ENCODE results near the gene TNIK.
"Not testable (repeated sequence)": the region's sequence is repeated elsewhere in the genome, so short reads cannot be mapped to it uniquely, and the experiment has no call there.

TNIK gene

GRCh38 chr3:171248426-171249111 lies 211.6 kb downstream of the TNIK start:
- no peak for DNase-seq

DNA sequence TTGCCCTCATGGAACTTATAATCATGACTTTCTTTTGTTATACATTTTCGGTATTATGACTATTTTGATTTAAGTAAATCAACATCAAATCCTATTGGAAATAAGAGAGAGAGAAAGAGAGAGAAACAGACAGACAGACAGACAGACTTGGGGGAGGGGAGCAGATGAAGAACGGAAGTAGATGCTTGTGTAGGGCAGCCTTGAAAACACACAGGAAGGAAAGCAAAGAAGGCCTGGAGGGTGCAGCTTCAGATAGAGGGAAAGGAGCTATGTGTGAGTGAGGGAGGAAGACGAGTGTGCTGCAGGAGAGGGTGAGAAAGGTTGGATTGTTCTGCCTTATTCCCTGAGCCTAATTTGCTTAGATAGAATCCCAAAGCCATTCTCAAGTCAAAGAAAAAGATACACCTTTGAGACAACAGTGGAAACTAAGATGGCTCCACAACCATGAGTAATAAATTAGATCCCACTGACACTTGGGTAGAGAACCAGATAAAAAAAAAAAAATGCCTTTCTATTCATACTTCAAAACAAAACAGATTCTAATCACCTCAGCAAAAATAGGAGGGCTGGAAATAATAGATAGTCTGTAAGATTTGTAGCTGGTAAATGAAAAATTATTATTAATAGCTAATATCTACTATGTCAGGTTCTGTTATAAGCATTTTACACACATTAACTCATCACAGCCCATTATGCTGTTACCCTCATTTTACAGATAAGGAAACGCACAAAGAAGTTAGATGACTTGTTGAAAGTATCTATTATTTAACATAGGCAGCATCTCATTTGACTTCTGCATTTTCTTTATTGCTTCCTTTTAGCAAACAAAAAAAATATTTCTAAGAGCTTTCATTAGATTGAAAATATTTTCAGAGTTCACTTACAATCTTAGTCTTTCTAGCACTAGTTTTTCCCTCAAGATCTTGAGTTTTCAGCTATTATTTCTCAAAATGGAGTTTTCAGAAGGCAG lies 214.1 kb downstream of the TNIK start:
- DNase-seq, result no peak

DNA sequence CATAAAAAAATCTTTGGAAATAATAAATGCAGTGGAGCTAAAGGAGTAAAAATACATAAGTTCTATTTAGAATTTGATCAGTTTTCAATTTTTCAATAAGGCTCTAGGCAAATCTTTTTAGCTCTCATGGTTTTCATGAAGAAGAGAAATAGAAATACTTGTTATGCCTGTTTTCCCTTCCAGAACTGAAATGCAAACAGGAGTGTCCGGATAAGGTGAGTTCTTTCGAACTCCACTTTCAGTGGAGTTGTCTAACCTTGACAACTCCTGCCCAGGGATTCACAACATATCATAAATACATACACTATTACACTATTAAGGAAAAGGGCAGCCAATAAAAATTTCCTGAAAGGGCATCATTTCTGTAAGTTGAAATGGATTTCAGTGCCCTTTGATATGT lies 217.3 kb downstream of the TNIK start:
- DNase-seq, result no peak

DNA sequence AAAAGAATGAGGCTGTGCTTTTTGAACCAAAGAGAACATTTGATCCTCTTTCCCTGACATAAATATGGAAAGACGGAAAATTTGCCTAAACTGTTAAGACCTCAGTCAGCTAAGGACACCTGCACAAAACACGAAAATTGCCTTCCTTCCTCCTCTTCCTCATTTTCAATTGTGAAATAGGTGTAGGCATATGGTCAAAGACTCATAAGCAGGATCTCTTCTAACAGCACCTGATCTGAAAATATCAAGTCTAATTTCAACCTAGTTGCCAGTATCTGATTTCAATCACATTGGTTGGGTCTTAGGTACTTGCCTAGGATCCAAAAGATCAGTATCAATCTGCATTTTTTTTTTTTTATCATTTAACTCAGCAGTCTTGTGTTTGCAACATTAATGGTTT lies 218.0 kb downstream of the TNIK start:
- DNase-seq, result no peak

DNA sequence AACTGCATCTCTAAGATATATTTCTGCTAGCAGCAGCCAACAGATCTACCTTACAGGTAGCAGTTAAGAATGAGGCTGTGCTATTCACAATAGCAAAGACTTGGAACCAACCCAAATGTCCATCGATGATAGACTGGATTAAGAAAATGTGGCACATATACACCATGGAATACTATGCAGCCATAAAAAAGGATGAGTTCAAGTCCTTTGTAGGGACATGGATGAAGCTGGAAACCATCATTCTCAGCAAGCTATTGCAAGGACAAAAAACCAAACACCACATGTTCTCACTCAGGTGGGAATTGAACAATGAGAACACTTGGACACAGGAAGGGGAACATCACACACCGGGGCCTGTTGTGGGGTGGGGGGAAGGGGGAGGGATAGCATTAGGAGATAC lies 218.6 kb downstream of the TNIK start:
- DNase-seq, result not testable (repeated sequence)

DNA sequence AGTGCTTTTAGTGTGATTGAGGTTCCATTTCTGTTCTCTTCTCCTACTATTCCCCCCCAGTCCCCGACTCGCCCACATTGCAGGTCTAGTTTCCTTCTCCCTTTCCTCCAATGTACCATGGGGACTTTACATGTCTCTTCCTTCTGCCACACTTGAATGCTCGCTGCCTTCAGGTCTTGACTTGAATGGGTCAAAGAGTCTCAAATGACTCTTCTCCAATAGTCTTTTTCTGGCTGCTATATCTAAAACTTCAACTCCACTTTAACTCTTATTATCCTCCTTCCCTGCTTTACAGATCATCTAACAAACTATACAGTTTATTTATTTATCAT lies 219.7 kb downstream of the TNIK start:
- no peak for DNase-seq

- no peak for DNase-seq
Measured at GRCh38 chr3:171239757-171240503, 220.3 kb downstream of the TNIK start.

DNA sequence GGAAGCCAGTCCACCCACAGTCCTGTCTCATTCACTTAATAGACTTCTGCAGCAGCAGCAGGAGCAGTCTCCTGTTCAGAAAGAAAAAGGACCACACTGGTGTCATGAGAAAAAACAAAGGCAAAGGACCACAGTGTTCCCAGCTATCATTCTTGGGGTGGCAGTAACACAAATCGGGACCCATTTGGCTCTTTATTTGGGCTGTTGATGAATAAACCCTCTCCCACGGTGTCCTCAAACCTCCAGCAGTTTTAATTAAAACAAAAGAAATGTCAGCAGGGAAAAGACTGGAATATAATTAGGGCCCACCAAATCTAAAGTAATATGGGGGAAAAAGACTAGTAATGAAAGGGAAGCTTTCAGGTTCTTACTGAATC lies 223.2 kb downstream of the TNIK start:
- no peak for DNase-seq

GRCh38 chr3:171236265-171237008 lies 223.8 kb downstream of the TNIK start:
- no peak for DNase-seq

DNA sequence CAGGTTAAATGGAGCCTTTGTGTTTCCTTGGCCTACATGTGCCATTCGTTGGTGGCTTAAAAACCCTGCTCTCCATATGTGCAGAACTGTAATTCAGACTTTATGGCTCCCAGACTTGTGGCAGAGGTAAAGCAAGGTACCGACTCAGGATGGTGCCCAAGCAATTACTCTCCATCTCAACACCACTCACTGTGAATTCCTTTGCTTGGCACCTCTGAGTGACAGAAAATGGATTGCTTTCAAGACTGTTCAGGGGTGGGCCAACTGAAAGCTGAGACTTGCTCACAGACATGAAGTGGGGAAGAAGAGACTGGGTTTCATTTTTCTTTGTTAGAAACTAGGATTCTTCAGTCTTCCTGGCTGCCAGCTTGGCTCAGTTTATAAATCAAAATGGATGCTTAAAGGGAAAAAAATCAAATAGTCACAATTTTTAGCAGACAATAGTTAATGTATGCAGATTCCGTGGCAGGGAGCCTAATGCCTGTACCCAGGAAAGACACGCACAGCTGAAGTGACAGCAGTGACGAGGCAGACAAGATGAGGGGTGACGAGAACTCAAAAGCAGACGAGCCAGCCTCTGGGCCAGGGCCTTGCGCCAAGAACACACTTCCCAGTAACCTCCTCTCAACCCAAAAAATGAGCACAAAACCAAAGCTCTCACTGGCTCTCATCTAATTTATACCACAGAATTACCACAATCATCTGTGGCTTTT lies 225.8 kb downstream of the TNIK start:
- DNase-seq, result no peak

DNA sequence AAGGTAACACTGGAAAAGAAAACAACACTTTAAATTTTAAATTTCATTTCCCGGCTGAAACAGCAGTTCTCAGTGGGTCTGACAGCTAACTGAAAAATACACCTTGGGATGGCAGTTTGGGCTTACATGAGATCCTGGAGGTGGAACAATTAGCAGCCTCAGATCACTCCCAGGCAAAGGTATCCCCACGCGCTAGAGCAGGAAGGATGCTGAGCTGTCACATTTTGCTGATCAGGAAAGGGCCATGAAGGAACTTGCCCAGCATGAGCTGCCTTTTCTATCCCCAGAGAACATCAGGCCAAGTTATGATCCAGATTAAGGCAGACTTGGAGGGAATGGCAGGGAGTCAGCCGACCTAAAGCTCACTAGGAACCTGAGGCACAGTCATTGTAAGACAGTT lies 228.8 kb downstream of the TNIK start:
- no peak for DNase-seq

GRCh38 chr3:171230865-171231264 lies 229.3 kb downstream of the TNIK start:
- DNase-seq, result no peak

DNA sequence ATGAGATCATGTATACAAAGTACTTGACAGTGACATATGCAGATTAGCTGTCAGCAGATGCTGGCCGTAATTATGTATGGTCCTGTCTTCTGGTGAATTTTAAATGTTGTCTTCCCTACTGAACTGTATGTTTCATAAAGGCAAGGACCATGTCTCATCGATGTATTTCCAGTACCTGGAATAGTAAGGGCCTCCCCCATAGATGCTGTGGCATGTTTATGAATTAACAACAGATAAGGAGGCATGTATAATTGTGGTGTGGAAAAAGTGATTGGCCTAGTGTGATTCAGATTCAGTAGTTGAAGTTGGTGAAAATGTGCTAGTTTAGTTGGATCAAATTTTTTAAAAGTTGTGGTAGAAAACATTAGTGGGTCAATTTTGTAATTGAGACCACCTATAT lies 231.0 kb downstream of the TNIK start:
- no peak for DNase-seq

- DNase-seq, result no peak
Measured at GRCh38 chr3:171228240-171228639, 232.0 kb downstream of the TNIK start.

- no peak for DNase-seq
Measured at GRCh38 chr3:171227828-171228227, 232.4 kb downstream of the TNIK start.

- no peak for DNase-seq
Measured at GRCh38 chr3:171227359-171227758, 232.8 kb downstream of the TNIK start.

DNA sequence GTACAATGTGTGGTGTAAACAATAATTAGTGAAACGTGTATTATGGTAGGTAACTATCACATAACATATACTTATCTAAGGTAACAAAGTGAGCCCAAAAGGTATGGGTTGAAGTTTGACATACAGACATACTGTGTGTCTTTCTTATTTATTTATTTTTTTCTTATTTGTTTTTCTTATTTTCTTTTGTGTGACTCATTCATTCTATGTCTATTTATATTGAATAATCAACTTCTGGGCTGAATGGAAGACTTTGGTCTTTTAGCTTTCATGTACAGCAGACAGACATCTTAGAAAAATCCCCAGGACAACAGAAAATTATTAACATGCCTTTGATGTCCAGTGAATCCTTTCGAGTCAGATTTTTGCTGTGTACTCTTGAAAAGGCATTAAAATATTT lies 233.4 kb downstream of the TNIK start:
- DNase-seq, result no peak

DNA sequence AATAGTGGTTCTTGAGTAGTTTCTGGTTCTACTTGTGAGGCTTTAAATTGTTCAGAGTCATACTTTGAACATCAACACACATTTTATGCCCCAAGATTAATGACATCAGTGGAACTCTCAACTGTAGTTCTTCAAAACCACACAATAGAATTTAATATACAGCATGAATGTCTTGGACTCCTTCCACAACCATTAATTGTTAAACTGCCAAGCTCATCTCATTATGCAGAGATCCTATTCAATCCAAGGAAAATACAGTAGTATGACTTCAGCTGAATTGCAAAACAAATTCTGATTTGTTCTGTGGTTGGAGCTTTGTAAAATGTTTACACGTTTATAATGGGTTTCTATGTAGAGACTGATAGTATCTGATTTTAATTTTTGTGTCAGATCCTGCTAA lies 234.5 kb downstream of the TNIK start:
- DNase-seq, result no peak

- no peak for DNase-seq
Measured at GRCh38 chr3:171225165-171225564, 235.0 kb downstream of the TNIK start.

DNA sequence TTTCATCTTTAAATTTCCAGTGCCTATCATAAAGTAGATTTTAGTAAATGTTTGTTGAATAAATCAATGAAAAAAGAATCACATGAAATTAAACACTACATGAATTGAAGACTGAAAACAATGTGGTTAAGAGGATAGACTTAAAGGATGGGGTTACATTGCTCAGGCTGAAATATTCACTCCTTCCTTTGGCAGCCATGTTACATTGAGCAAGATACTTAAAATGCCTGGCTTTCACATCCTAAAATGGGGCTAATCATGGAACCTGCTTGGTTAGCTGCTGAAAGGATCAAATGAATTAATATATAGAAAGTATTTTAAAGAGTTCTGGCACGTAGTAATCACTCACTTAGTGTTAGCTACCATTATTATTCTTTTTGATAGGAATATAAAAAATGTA lies 236.8 kb downstream of the TNIK start:
- no peak for DNase-seq

GRCh38 chr3:171222995-171223394 lies 237.2 kb downstream of the TNIK start:
- no peak for DNase-seq

GRCh38 chr3:171221597-171221996 lies 238.6 kb downstream of the TNIK start:
- no peak for DNase-seq

All from T-helper 9 cell (primary cell).